ENCODE results near the gene HLA-DMB. TPM values are rescaled to one million over a fixed set of nuclear protein-coding genes. Genes with fewer than 3 reads are reported as not detected.
A peak's percentile ranks its signal among the peaks of the same experiment; 100 is the strongest.

Gene HLA-DMB
- total RNA-seq, 1 experiment from 2014 or later = 1.7 TPM

- no peaks in the 10 kb centered on the region for H3K9me3 Mint-ChIP-seq
- Histone ChIP-seq H2BK12ac (ENCODE audit: insufficient read length, low read depth, low read length) (no peak overlapping the region), H3K4me2 (ENCODE audit: insufficient read depth, insufficient read length, low read length) (no peak overlapping the region), H2AFZ (ENCODE audit: low read length) (no peak overlapping the region), H3K79me1 (ENCODE audit: insufficient read depth, low read depth, low read length, poor library complexity, severe bottlenecking) (no peaks in the 10 kb centered on the region), H3K14ac (ENCODE audit: insufficient read depth, low read length) (no peak overlapping the region), H3K56ac (ENCODE audit: insufficient read length, low read depth, low read length) (no peak overlapping the region), H4K5ac (ENCODE audit: insufficient read length, low read depth, low read length) (no peak overlapping the region), H3K27me3 (ENCODE audit: insufficient read depth, low read length) (no peaks in the 10 kb centered on the region), H3K9me3 (ENCODE audit: control insufficient read depth, low read depth, low read length) (no peaks in the 10 kb centered on the region), H3K4me1 (ENCODE audit: insufficient read depth, low read length) (no peaks in the 10 kb centered on the region), H3K23ac (ENCODE audit: insufficient read length, low read depth, low read length) (no peak overlapping the region), H3K27ac (ENCODE audit: insufficient read length, low read depth, low read length) (no peak overlapping the region), H3K18ac (ENCODE audit: insufficient read length, low read depth, low read length) (no peak overlapping the region), H3K9ac (ENCODE audit: extremely low read depth, insufficient read length, low read length) (no peak overlapping the region), H2BK20ac (ENCODE audit: low read depth, low read length, poor library complexity, severe bottlenecking) (no peak overlapping the region), H3K4ac (ENCODE audit: low read depth, low read length) (no peak overlapping the region), H4K20me1 (ENCODE audit: control insufficient read depth, insufficient read depth, insufficient read length) (peaks cover 2% of the 10 kb centered on the region), H2AK5ac (ENCODE audit: insufficient read length, low read length) (no peak overlapping the region), H2BK5ac (ENCODE audit: insufficient read length, low read length) (no peak overlapping the region), H4K91ac (ENCODE audit: insufficient read length, low read depth, low read length) (no peak overlapping the region), H3K79me2 (ENCODE audit: insufficient read depth, low read length) (no peaks in the 10 kb centered on the region), H4K8ac (replicated peaks; ENCODE audit: insufficient read length, low read depth, low read length) (no peak overlapping the region), H3K23me2 (ENCODE audit: insufficient read length, low read depth, low read length, poor library complexity, severe bottlenecking) (no peaks in the 10 kb centered on the region), H2BK120ac (ENCODE audit: low read depth, low read length, poor library complexity, severe bottlenecking) (no peak overlapping the region), H2BK15ac (ENCODE audit: low read depth, low read length) (no peak overlapping the region), H3T11ph (ENCODE audit: low read length) (no peak overlapping the region)
- H3K4me3 Mint-ChIP-seq = no peak overlapping the region
- WGBS (ENCODE audit: extremely low coverage, insufficient read length, low lambda C conversion rate) = no CpG with 5 or more reads among the region's 3 CpGs
- no peaks in the 10 kb centered on the region for H3K36me3 Mint-ChIP-seq (ENCODE audit: insufficient read depth in 1 of 3, low read depth in 3 of 3)
- H3K27me3 Mint-ChIP-seq (ENCODE audit: low read depth) = peaks cover 25% of the 10 kb centered on the region
- peak; percentile 88 for TF ChIP-seq CTCF (conservative IDR thresholded peaks at IDR 0.05)
- no peak overlapping the region for H3K27ac Mint-ChIP-seq
- H3K4me1 Mint-ChIP-seq = no peaks in the 10 kb centered on the region
- DNase-seq = peak; percentile 66
Observed at GRCh38 chr6:32933661-32934085, 7.2 kb downstream of the HLA-DMB start.
